Mesenchymal stem cell (in vitro differentiated cells and primary cell): ENCODE measurements around the gene CPE.

ENCODE experiments used
- DNase-seq: peaks from one replicate; pipeline ENCODE4 v3.0.0-alpha.2; 2013
- H2AFZ ChIP-seq: one replicate; pipeline ENCODE4 v1.6.1; 2013; ENCODE audit warnings: low read depth, mild to moderate bottlenecking, control low read depth, inconsistent platforms, low read length, moderate library complexity
- H2AK5ac ChIP-seq: 2 replicates; pipeline ENCODE4 v1.6.1; 2013; ENCODE audit warnings: low read length, moderate library complexity, mild to moderate bottlenecking, inconsistent platforms; ENCODE audit not compliant: severe bottlenecking
- H2BK120ac ChIP-seq: one replicate; pipeline ENCODE4 v1.6.1; 2013; ENCODE audit warnings: low read depth, mild to moderate bottlenecking, inconsistent platforms, low read length, moderate library complexity
- H2BK12ac ChIP-seq, 2 experiments: one replicate each; pipeline ENCODE4 v1.6.1; 2013; ENCODE audit warnings: inconsistent platforms in 2 of 2, low read length in 2 of 2, mild to moderate bottlenecking in 2 of 2, moderate library complexity in 2 of 2, control low read depth in 1 of 2
- H2BK15ac ChIP-seq: one replicate; pipeline ENCODE4 v1.6.1; 2013; ENCODE audit warnings: mild to moderate bottlenecking, low read depth, inconsistent platforms; ENCODE audit not compliant: poor library complexity, severe bottlenecking
- H2BK5ac ChIP-seq: 2 replicates; pipeline ENCODE4 v1.6.1; 2013; ENCODE audit warnings: low read depth, mild to moderate bottlenecking, low read length, control low read depth, inconsistent platforms; ENCODE audit not compliant: poor library complexity, severe bottlenecking
- H3K14ac ChIP-seq, 2 experiments: one replicate each; pipeline ENCODE4 v1.6.1; 2013; ENCODE audit warnings: inconsistent platforms in 2 of 2, low read length in 2 of 2, control low read depth in 1 of 2, mild to moderate bottlenecking in 1 of 2, moderate library complexity in 1 of 2
- H3K18ac ChIP-seq, 2 experiments: one replicate each; pipeline ENCODE4 v1.6.1; 2013; ENCODE audit warnings: inconsistent platforms in 2 of 2, low read length in 2 of 2, control low read depth in 1 of 2, low read depth in 1 of 2, mild to moderate bottlenecking in 1 of 2
- H3K23ac ChIP-seq, 2 experiments: one replicate each; pipeline ENCODE4 v1.6.1; 2013; ENCODE audit warnings: inconsistent platforms in 2 of 2, low read length in 2 of 2, mild to moderate bottlenecking in 2 of 2, moderate library complexity in 2 of 2, control low read depth in 1 of 2
- H3K27ac ChIP-seq: 2 replicates; pipeline ENCODE4 v1.5.1; 2013; ENCODE audit warnings: mild to moderate bottlenecking, moderate library complexity, low read length, control low read depth, inconsistent platforms; ENCODE audit not compliant: poor library complexity, severe bottlenecking
- H3K27me3 ChIP-seq, 2 experiments: 2 replicates each; pipeline versions ENCODE4 v1.6.1 to v1.7.0; 2013; ENCODE audit warnings: low read length in 2 of 2, mild to moderate bottlenecking in 2 of 2, moderate library complexity in 2 of 2, control low read depth in 1 of 2, inconsistent platforms in 1 of 2; ENCODE audit not compliant: control insufficient read depth in 1 of 2, insufficient read depth in 1 of 2
- H3K36me3 ChIP-seq, 2 experiments: 2 replicates each; pipeline versions ENCODE4 v1.6.1 to v1.7.0; 2013; ENCODE audit warnings: low read length in 2 of 2, control low read depth in 1 of 2, inconsistent platforms in 1 of 2, low read depth in 1 of 2, mild to moderate bottlenecking in 1 of 2; ENCODE audit not compliant: insufficient read depth in 2 of 2, control insufficient read depth in 1 of 2
- H3K4ac ChIP-seq, 2 experiments: one replicate each; pipeline ENCODE4 v1.6.1; 2013; ENCODE audit warnings: inconsistent platforms in 2 of 2, low read length in 2 of 2, mild to moderate bottlenecking in 2 of 2, moderate library complexity in 2 of 2, control low read depth in 1 of 2, low read depth in 1 of 2
- H3K4me1 ChIP-seq: 2 replicates; pipeline ENCODE4 v1.6.1; 2013; ENCODE audit warnings: low read depth, low read length, control low read depth; ENCODE audit not compliant: control insufficient read depth, insufficient read depth
- H3K4me2 ChIP-seq: 2 replicates; pipeline ENCODE4 v1.6.1; 2013; ENCODE audit warnings: low read length, mild to moderate bottlenecking, inconsistent platforms; ENCODE audit not compliant: poor library complexity, severe bottlenecking
- H3K4me3 ChIP-seq, 2 experiments: 2 replicates each; pipeline versions ENCODE4 v1.5.1 to v1.7.0; 2013; ENCODE audit warnings: low read length in 2 of 2, mild to moderate bottlenecking in 2 of 2, control low read depth in 1 of 2, low read depth in 1 of 2; ENCODE audit not compliant: insufficient read depth in 1 of 2
- H3K79me1 ChIP-seq: replicated peaks from 2 replicates; pipeline ENCODE4 v1.6.1; 2013; ENCODE audit warnings: mild to moderate bottlenecking, control low read depth, low read length, inconsistent platforms; ENCODE audit not compliant: poor library complexity, severe bottlenecking
- H3K9ac ChIP-seq: 2 replicates; pipeline ENCODE4 v1.7.0; 2013; ENCODE audit warnings: mild to moderate bottlenecking, low read length, moderate library complexity
- H3K9me3 ChIP-seq: 2 replicates; pipeline ENCODE4 v1.7.0; 2013; ENCODE audit warnings: mild to moderate bottlenecking, low read length; ENCODE audit not compliant: control insufficient read depth
- H4K8ac ChIP-seq: one replicate; pipeline ENCODE4 v1.6.1; 2013; ENCODE audit warnings: inconsistent platforms, mild to moderate bottlenecking, low read length, moderate library complexity
- H4K91ac ChIP-seq: one replicate; pipeline ENCODE4 v1.6.1; 2013; ENCODE audit warnings: mild to moderate bottlenecking, low read length, inconsistent platforms
- WGBS: methylation state at CpG from one replicate; pipeline ENCODE4 v1.1.7; 2013; ENCODE audit warnings: mixed read lengths; 5-methylcytosine and 5-hydroxymethylcytosine counted together

The CPE gene

DNA sequence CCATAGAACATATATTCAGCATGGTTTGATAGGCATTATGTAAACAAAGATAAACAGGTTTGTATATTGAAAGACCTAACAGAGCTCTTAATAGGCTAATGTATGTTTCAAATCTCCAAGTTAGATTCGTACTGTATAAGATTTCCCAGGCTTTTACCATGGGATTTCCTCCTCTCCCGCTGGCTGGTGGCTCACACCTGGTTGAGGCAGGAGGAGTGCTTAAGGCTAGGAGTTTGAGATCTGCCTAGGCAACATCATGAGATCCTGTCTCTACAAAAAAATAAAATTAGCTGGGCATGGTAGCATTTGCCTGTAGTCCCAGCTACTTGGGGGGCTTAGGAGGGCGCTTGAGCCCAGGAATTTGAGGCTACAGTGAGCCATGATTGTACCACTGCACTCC lies 5.4 kb downstream of the CPE start:
- H3K4ac ChIP-seq, result no peak overlapping the region
- H4K91ac ChIP-seq, result no peak overlapping the region
- no peaks in the 10 kb centered on the region for H3K9me3 ChIP-seq
- no peak overlapping the region for H3K14ac ChIP-seq
- H2BK120ac ChIP-seq, result no peak overlapping the region
- no peak overlapping the region for H2AFZ ChIP-seq
- no peak overlapping the region for H2BK12ac ChIP-seq
- H2BK5ac ChIP-seq, result no peak overlapping the region
- H3K18ac ChIP-seq, result no peak overlapping the region
- H3K4me3 ChIP-seq, result no peak overlapping the region
- H3K9ac ChIP-seq, result no peak overlapping the region
- peaks cover 9% of the 10 kb centered on the region for H3K79me1 ChIP-seq
- H3K23ac ChIP-seq, result no peak overlapping the region
- H4K8ac ChIP-seq, result no peak overlapping the region
- DNase-seq, result no peak
- 94% methylated on average over 3 of the region's 3 CpGs for WGBS
- H3K27me3 ChIP-seq, result no peaks in the 10 kb centered on the region
- peaks cover 3% of the 10 kb centered on the region for H3K4me1 ChIP-seq
- H3K36me3 ChIP-seq, result no peaks in the 10 kb centered on the region
- no peak overlapping the region for H3K4me2 ChIP-seq
- no peak overlapping the region for H2AK5ac ChIP-seq
- no peak overlapping the region for H2BK15ac ChIP-seq
- H3K27ac ChIP-seq, result no peak overlapping the region

DNA sequence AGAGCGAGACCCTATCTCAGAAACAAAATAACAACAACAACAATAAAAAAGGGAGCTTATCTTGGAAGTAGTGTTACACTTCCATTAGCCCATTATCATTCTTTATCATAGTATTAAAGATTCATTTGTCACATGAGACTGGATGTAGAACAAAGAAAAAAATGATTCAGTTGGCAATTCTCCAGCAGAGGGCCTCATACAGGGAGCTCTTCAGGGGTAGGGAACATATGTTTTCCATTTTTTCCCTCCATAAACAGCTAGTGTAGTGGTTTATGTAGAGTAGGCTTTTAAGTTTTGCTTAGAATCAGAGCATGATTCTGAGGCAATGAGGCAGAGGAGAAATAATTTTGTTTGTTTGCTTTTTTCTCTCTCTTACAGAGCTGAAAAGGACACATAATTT lies 5.8 kb downstream of the CPE start:
- Histone ChIP-seq H3K27ac (no peak overlapping the region), H3K4me2 (no peak overlapping the region), H2BK15ac (no peak overlapping the region), H3K14ac (no peak overlapping the region), H2BK120ac (no peak overlapping the region), H2BK5ac (no peak overlapping the region), H4K91ac (no peak overlapping the region), H3K27me3 (no peaks in the 10 kb centered on the region), H3K36me3 (no peaks in the 10 kb centered on the region), H4K8ac (no peak overlapping the region), H3K4me3 (no peak overlapping the region), H3K79me1 (peaks cover 9% of the 10 kb centered on the region), H2BK12ac (no peak overlapping the region), H2AFZ (no peak overlapping the region), H3K4ac (no peak overlapping the region), H3K23ac (no peak overlapping the region), H3K18ac (no peak overlapping the region), H2AK5ac (no peak overlapping the region), H3K9me3 (no peaks in the 10 kb centered on the region), H3K4me1 (peaks cover 3% of the 10 kb centered on the region), H3K9ac (peak overlapping the region; percentile 4)
- no peak for DNase-seq
- WGBS, result no CpG with 5 or more reads among the region's 1 CpG

GRCh38 chr4:165385126-165385525 lies 6.3 kb downstream of the CPE start:
- Histone ChIP-seq H2BK5ac (no peak overlapping the region), H3K4me2 (no peak overlapping the region), H2BK120ac (no peak overlapping the region), H2AK5ac (no peak overlapping the region), H3K4me3 (no peak overlapping the region), H3K79me1 (peaks cover 10% of the 10 kb centered on the region), H4K8ac (no peak overlapping the region), H3K36me3 (no peaks in the 10 kb centered on the region), H3K23ac (no peak overlapping the region), H3K4ac (no peak overlapping the region), H2BK12ac (no peak overlapping the region), H3K4me1 (peaks cover 3% of the 10 kb centered on the region), H3K18ac (no peak overlapping the region), H3K27ac (no peak overlapping the region), H4K91ac (no peak overlapping the region), H3K9ac (peak overlapping the region; percentile 4), H3K9me3 (no peaks in the 10 kb centered on the region), H3K14ac (no peak overlapping the region), H2BK15ac (no peak overlapping the region), H2AFZ (no peak overlapping the region), H3K27me3 (no peaks in the 10 kb centered on the region)
- 99% methylated on average over 3 of the region's 4 CpGs for WGBS
- DNase-seq, result no peak

DNA sequence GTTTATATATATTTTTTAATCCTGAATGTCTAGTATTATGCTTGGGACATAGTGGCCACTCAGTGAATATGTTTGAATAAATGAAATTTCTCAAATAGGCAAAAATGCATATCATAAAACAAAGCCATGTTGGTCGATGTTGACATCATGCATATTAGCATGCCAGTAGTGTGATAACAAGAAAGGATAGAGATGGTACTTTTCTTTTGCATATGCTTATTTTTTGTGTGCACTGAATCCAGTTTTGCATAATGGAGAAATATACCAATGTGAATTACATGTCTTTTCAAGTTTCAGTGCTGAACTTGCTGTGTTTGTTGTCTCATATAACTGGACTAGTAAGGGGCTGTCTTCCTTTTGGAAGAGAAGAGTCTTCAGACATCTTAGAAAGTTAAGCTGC lies 7.5 kb downstream of the CPE start:
- 90% methylated on average over 1 of the region's 1 CpG for WGBS

More for the DNA sequence above, 7.5 kb downstream of the CPE start:
- no peak overlapping the region for H3K4ac ChIP-seq
- H3K4me2 ChIP-seq, result no peak overlapping the region
- no peak overlapping the region for H2AFZ ChIP-seq
- no peak overlapping the region for H2BK12ac ChIP-seq
- H3K9ac ChIP-seq, result no peak overlapping the region
- no peak overlapping the region for H2BK15ac ChIP-seq
- H3K18ac ChIP-seq, result no peak overlapping the region
- no peak overlapping the region for H3K23ac ChIP-seq
- H2BK120ac ChIP-seq, result no peak overlapping the region
- H4K91ac ChIP-seq, result no peak overlapping the region
- H3K9me3 ChIP-seq, result no peaks in the 10 kb centered on the region
- H3K79me1 ChIP-seq, result peaks cover 12% of the 10 kb centered on the region
- no peaks in the 10 kb centered on the region for H3K36me3 ChIP-seq
- no peaks in the 10 kb centered on the region for H3K27me3 ChIP-seq
- no peak for DNase-seq
- peaks cover 3% of the 10 kb centered on the region for H3K4me1 ChIP-seq
- no peak overlapping the region for H3K4me3 ChIP-seq
- no peak overlapping the region for H2AK5ac ChIP-seq
- H4K8ac ChIP-seq, result no peak overlapping the region
- no peak overlapping the region for H3K27ac ChIP-seq
- H2BK5ac ChIP-seq, result no peak overlapping the region
- no peak overlapping the region for H3K14ac ChIP-seq
